ENCODE measurements around the gene ZNF677.

DNA sequence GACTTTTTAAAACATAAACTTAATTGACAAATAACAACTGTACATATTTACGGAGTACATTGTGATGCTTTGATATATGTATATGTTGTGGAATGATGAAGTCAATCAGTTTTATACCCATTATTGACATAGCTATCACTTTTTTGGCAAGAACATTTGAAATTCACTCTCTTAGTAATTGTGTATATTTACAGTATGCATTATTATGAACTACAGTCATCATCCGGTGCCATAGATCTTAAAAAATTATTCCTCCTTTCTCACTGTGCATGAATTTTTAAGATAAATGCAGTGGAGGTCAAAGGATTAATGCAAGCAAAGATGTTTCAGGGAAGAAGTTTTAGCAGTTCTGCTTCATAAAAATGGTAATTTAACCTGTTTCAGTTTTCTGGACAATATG lies 20.8 kb upstream of the ZNF677 start:
- TF ChIP-seq, protein P1, sequence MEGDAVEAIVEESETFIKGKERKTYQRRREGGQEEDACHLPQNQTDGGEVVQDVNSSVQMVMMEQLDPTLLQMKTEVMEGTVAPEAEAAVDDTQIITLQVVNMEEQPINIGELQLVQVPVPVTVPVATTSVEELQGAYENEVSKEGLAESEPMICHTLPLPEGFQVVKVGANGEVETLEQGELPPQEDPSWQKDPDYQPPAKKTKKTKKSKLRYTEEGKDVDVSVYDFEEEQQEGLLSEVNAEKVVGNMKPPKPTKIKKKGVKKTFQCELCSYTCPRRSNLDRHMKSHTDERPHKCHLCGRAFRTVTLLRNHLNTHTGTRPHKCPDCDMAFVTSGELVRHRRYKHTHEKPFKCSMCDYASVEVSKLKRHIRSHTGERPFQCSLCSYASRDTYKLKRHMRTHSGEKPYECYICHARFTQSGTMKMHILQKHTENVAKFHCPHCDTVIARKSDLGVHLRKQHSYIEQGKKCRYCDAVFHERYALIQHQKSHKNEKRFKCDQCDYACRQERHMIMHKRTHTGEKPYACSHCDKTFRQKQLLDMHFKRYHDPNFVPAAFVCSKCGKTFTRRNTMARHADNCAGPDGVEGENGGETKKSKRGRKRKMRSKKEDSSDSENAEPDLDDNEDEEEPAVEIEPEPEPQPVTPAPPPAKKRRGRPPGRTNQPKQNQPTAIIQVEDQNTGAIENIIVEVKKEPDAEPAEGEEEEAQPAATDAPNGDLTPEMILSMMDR (IDR thresholded peaks at IDR 0.05; ENCODE audit: poor library complexity): no peak
- TF ChIP-seq EZH2 (IDR thresholded peaks at IDR 0.05; ENCODE audit: borderline replicate concordance): no peak
- no peak for TF ChIP-seq EZH2phosphoT487 (IDR thresholded peaks at IDR 0.05; ENCODE audit: low read depth, severe bottlenecking, unreplicated experiment)
